ENCODE measurements around the gene RNF144A.
"Not testable (repeated sequence)": the region's sequence is repeated elsewhere in the genome, so short reads cannot be mapped to it uniquely, and the experiment has no call there.

RNF144A gene

DNA sequence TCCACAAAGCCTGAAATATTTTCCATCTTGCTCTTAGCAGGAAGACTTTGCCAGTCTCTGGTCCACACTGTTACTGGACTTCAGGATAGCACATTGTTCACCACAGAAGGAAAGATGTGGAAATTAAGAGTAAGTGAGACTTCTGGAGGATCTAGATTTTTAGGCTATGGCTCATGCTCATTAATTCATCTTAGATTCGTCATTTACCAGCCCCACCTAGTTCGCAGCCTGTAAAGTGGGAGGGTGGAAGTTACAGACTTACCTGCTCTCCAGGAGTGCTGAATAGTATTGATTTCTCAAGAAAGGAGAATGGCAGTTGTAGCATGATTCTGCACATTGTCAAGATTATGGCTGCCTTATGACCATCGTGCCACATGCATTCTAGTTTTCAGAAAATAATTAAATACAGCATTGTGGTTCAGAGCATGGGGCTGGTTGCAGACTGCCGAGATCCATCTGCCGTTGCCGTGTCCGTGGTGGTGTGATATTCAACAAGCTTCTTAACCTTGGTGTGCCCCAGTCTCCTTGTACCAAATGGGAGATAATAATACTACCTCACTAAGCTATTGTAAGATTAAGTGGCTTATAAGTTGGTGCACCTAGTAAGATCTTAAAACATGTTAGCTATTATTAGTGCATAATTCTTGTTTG is 56.8 kb downstream of the RNF144A start:
- no peak for DNase-seq (ENCODE audit: low spot score)

DNA sequence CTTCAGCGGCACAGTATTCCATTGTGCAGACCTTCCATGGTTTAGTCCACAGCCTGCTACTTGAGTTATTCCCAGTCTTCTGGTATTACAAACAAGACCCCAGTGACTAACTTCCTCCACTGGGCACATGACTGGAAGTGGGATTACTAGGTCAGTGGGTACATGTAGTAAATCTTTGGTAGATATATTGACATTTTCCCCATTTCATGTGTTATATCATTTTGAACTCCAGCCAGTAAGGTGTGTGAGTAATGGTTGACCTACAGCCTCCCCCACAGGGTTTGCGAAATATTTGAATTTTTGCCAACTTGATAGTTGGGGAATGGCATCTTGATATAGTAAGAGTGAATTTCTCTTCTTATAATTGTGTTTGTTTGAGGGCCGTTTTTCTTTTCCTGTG is 58.8 kb downstream of the RNF144A start:
- DNase-seq (ENCODE audit: low spot score), result no peak

- no peak for DNase-seq (ENCODE audit: low spot score)
Observed at GRCh38 chr2:6977113-6977741, 60.0 kb downstream of the RNF144A start.

DNA sequence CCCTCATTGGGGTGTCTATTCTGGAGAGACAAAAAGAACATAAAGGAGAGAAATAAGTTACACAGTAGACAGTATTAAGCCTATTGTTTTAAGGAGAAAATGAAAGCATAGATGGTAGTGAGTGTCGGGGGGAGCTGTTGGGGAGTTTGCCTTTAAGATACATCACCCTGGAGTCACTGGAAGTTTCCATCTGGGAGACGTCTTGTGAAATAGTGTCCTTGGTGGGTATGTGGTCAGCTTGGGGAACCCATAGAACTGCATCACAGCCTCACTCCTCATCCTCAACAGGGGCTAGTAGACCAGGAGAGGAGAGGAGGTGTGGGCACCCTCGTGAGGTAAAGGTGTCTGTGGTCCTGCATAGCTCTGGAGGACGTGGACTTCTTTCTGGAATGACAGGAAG is 60.6 kb downstream of the RNF144A start:
- DNase-seq (ENCODE audit: low spot score), result no peak

GRCh38 chr2:6978991-6979390 is 61.8 kb downstream of the RNF144A start:
- DNase-seq (ENCODE audit: low spot score), result no peak

GRCh38 chr2:6982449-6982848 is 65.2 kb downstream of the RNF144A start:
- no peak for DNase-seq (ENCODE audit: low spot score)

DNA sequence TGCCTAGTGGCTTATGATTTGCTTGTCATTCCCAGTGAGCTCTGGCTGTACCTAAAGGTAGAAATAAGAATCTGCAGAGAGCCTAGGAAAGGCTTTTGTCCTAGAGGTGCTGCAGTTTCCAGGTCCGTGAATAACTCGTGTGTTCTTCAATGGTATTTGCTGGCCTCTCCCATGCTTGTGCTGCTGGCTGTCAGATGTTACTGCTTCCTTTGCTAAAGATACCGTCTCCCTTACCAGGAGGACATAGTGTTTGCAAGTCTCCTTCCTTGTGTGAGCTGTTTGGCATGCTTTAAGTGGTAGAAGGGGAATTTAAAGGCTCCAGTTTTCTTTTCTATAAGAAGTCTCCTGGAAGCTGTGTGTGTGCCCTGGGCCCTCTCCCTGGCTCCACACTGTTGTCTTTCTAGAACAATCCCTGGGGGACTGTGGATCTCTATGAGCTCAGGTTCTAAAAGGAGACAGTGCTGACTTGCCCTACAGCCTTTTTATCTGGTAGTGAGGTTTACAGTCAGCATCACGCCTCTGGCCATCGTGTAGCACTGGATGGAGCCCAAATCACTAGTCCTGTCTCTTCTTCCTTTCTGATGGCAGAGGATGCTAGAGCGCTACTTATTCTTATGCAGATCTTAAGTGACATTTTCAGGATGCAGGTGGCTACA is 65.8 kb downstream of the RNF144A start:
- DNase-seq (ENCODE audit: low spot score), result no peak

GRCh38 chr2:6986301-6986911 is 69.2 kb downstream of the RNF144A start:
- peak; percentile 7 for DNase-seq (ENCODE audit: low spot score)

DNA sequence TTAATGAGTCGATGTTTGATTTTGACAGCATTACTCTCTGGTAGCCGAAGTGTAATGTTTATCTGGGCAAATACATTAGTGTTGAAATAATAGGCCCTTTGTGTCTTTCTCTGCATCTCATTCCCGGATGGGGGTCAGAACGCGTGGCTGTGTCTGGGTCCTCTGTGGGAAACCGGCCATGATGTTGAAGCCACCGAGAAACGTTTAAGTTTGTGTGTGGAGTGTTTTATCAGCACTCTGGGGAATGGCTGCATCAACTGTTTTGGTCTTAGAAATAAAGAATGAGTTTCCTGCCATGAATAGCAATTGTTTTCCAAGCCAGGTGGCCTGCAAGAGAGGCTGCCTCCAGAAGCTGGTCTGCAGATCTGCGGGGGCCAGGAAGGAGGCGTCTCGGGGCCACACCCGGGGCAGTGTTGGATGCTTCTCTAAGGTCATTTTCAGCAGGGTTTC is 69.7 kb downstream of the RNF144A start:
- peak; percentile 20 for DNase-seq (ENCODE audit: low spot score)

GRCh38 chr2:6990871-6991270 is 73.7 kb downstream of the RNF144A start:
- DNase-seq (ENCODE audit: low spot score), result no peak

DNA sequence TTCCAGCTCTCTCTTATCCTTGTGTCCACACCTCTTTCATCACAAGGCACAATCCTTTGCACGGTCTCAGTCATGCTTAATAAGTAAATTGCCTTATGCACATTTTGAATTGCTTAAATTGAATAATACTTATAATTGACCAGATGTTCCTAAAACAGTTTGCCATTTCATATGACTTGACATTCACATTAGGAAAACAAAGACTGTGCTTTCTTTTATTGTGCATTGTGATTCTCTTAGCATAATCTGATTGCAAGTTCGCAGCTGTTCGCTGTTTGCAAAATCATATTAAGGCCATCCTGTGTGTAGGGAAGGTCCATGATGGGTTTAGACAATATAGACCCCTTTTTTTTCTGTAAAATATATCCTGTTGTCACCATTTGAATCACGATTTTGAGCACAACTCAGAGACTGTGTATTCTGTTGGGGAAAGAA is 75.6 kb downstream of the RNF144A start:
- DNase-seq (ENCODE audit: low spot score), result no peak

DNA sequence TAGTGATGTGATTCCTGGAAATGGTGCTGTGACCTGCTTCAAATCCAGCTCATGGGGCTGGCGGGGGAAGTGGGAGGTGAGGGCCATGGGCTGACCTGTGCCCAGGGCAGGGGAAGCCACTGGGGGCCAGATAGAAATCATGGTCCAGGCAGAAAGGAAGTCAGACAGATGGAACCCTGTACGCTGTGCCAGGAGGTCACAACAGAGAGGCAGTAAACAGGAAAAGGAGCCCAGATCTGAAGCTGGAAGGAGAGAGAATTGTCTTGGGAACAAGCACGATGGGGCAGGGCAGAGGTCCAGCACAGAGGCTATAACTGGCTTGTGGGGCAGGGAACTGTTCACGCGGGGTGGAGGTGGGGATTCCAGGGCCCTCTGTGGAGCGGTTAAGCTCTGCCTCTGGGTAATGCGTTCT is 76.0 kb downstream of the RNF144A start:
- no peak for DNase-seq (ENCODE audit: low spot score)

DNA sequence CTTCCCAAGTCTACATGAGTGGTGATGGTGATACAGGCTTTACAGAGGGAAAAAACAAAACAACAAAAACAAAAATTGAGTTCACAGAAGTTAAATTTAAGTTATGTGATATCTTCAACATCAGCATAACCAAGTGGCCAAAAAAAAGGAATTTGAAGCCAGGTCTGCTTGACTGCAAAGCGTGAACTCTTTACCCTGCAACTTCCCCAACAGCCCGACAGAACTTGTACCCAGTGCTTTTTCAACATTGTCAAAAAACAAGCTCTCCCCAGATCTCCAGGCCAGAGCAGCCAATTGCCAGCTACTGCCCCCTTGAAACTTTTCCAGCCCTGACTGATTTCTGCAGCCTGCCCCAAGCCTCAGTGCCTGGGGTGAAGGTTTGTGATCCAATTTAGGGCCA is 76.7 kb downstream of the RNF144A start:
- no peak for DNase-seq (ENCODE audit: low spot score)

- DNase-seq (ENCODE audit: low spot score), result no peak
Observed at GRCh38 chr2:6994536-6995128, 77.4 kb downstream of the RNF144A start.

GRCh38 chr2:6995391-6996097 is 78.3 kb downstream of the RNF144A start:
- DNase-seq (ENCODE audit: low spot score), result no peak

DNA sequence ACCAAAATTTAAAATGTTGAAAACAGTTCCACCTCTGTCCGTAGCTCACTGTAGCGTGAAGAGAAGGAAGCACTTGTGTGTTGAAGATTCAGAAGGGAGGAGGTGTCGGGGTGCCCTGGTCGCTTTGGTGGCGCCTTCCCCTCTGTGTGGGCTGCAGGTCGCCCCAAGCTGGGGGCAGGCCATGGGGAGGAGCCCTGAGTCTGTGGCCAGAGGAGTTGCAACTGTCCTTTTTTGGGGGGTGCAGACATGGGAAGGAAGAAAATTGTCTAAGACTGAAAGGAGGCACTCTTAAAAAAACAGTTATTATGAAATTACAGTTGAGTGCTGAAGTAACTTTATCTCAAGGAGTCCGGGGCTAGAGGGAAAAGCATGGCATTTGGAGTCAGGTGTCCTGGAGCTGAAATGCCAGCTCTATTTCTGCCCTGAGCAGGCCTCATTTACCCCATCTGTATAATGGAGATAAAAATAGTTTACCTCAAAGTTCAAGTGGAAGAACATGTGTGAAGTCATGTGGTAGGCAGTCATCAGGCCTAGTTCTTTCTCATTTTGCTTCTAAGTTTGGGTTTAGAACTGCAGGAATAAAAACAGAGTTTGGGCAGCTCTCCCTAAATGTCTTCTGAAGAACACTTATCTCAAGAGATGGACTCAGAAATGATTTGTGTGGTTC is 82.1 kb downstream of the RNF144A start:
- DNase-seq (ENCODE audit: low spot score), result no peak

DNA sequence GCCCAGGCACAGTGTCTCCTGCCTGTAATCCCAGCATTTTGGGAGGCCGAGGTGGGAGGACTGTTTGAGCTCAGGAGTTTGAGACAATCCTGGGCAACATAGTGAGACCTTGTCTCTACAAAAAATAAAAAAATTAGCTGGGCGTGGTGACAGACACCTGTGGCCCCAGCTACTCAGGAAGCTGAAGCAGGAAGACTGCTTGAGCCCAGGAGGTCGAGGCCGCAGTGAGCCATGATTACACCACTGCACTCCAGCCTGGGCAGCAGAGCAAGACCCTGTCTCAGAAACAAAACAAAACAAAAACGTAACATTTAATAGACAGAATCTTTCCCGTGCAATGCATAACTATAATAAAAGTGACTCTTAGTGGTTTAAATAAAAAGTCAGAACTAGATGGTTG is 84.2 kb downstream of the RNF144A start:
- not testable (repeated sequence) for DNase-seq (ENCODE audit: low spot score)

DNA sequence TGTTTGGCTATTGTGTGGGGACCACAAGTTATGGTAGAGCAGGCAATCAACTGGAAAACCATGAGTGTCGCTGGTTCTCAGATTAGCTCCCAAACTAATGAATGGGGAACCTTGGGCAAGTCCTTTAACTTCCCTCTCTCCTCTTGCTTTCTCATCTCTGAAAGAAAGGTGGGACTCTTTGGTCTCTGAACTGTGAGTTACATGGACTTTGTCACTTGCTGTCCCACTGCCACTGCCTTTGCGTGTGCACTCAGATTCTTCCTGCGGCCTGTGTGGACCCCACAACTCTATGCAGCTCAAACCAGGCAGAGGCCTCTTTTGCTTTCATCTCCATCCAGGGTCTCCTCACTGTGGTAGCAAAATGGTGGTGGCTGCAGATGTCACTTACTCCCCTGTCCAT is 86.7 kb downstream of the RNF144A start:
- no peak for DNase-seq (ENCODE audit: low spot score)

GRCh38 chr2:7004636-7005035 is 87.4 kb downstream of the RNF144A start:
- no peak for DNase-seq (ENCODE audit: low spot score)

DNA sequence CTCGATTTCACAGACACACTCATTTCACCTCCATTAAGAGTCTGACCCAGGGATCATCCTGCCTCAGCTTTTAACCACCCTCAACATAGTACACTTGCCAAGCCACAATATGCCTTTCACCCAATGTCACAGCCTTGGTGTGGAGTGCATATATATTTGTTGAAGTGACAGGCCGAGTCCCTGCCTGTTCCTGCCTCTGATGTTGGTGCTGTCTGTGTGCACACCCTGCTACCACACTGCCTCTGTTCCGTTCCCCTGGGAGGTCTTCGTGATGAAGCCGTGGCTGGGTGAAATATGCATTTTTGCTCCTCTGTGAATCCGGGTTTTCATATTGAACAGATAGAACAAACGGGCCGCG is 90.3 kb downstream of the RNF144A start:
- no peak for DNase-seq (ENCODE audit: low spot score)
